Measurements from ENCODE around the gene MRPL58. TPM values are rescaled to one million over a fixed set of nuclear protein-coding genes. Genes with fewer than 3 reads are reported as not detected.
A peak's percentile ranks its signal among the peaks of the same experiment; 100 is the strongest.
"Not testable (repeated sequence)": the region's sequence is repeated elsewhere in the genome, so short reads cannot be mapped to it uniquely, and the experiment has no call there.

MRPL58 gene
- total RNA-seq: 10 to 100 TPM; 15.6 to 30.6 (median 26.6) TPM
- 29.8 TPM for total RNA-seq (2013)
- 7.3 to 53.1 (median 18.8) reads per million in 29 experiments for total RNA-seq

- ChIA-PET CTCF (interaction anchor here (0.7 to 4.1 kb wide), 14 partner anchors 19 to 189 kb away, joined by 3 to 46 read pairs (median 4); partner anchors contain the start of genes CDR2L (in 1 of the 2), HID1 (in 1 of the 2) and KCTD2 (in 1 of the 2)), POLR2A (interaction anchor here in 1 of 2 donors (0.5 to 1.3 kb wide), 3 partner anchors 8 to 50 kb away, joined by 3 to 8 read pairs (median 3); no protein-coding TSS in a partner anchor)
- ATAC-seq (replicated peaks in 1 of 4) (peak; percentile 94 to 98 (median 96)), DNase-seq (peak; percentile 56 to 87 (median 73))
- Mint-ChIP-seq H3K9me3 (no peaks in the 10 kb centered on the region), H3K4me3 (peak within 1 kb of the TSS; percentile 92 to 94 (median 93)), H3K27me3 (no peaks in the 10 kb centered on the region), H3K27ac (peak within 1 kb of the TSS; percentile 85 to 86), H3K36me3 (peaks cover 10% of the 10 kb centered on the region), H3K4me1 (peaks cover 33 to 39% (median 39%) of the 10 kb centered on the region in 3 donors)
- Histone ChIP-seq H3K9me3 (no peaks in the 10 kb centered on the region), H3K4me1 (ENCODE audit: control insufficient read depth in 1 of 2, extremely low read depth in 1 of 2, insufficient read depth in 2 of 2, low read length in 2 of 2) (peaks cover 6 to 20% of the 10 kb centered on the region in 2 experiments), H3K27ac (ENCODE audit: low read length) (peak within 1 kb of the TSS; percentile 72), H3K4me3 (ENCODE audit: control insufficient read depth in 1 of 2, extremely low read depth in 1 of 2, low read length in 1 of 2) (peak within 1 kb of the TSS; percentile 67 to 94), H3K27me3 (replicated peaks in 1 of 2; ENCODE audit: control insufficient read depth in 2 of 2, extremely low read depth in 1 of 2, insufficient read depth in 2 of 2, low read length in 1 of 2) (peaks cover 0 to 4% of the 10 kb centered on the region in 2 experiments), H3K36me3 (ENCODE audit: control insufficient read depth in 2 of 2, extremely low read depth in 1 of 2, insufficient read depth in 1 of 2, low read length in 1 of 2) (peaks cover 0 to 8% of the 10 kb centered on the region in 2 donors)
- 3% methylated on average over 60 of the region's 63 CpGs for WGBS (ENCODE audit: insufficient coverage)
Measured at GRCh38 chr17:75012346-75013091, at the start of gene MRPL58. TSS of gene MRPL58 (plus strand) at chr17:75012670. CDS start at chr17:75012687, 17 bp downstream.

GRCh38 chr17:74963656-74964055, 48.8 kb upstream of the MRPL58 start:
- Histone ChIP-seq H3K27ac (ENCODE audit: low read length) (no peak overlapping the region), H3K4me3 (ENCODE audit: control insufficient read depth in 1 of 2, extremely low read depth in 1 of 2, low read length in 1 of 2) (no peak overlapping the region), H3K27me3 (replicated peaks in 1 of 2; ENCODE audit: control insufficient read depth in 2 of 2, extremely low read depth in 1 of 2, insufficient read depth in 2 of 2, low read length in 1 of 2) (peaks cover 0 to 20% of the 10 kb centered on the region in 2 experiments), H3K4me1 (ENCODE audit: control insufficient read depth in 1 of 2, extremely low read depth in 1 of 2, insufficient read depth in 2 of 2, low read length in 2 of 2) (peaks cover 0 to 9% of the 10 kb centered on the region in 2 experiments), H3K9me3 (no peaks in the 10 kb centered on the region), H3K36me3 (ENCODE audit: control insufficient read depth in 2 of 2, extremely low read depth in 1 of 2, insufficient read depth in 1 of 2, low read length in 1 of 2) (no peaks in the 10 kb centered on the region)
- H3K4me1 Mint-ChIP-seq: peaks cover 3 to 16% (median 4%) of the 10 kb centered on the region in 3 donors
- POLR2A ChIA-PET: no interaction called here
- WGBS (ENCODE audit: insufficient coverage): 70% methylated on average over 9 of the region's 12 CpGs
- H3K9me3 Mint-ChIP-seq: no peaks in the 10 kb centered on the region
- no peaks in the 10 kb centered on the region for H3K36me3 Mint-ChIP-seq
- H3K27ac Mint-ChIP-seq: no peak overlapping the region
- DNase-seq: no peak
- no peak for ATAC-seq (replicated peaks in 1 of 4)
- CTCF ChIA-PET: interaction anchor here in 1 of 2 donors (1.3 to 3.5 kb wide), 3 partner anchors 15 to 238 kb away, joined by 3 to 46 read pairs (median 5); partner anchors contain the start of gene MRPL58
- no peaks in the 10 kb centered on the region for H3K27me3 Mint-ChIP-seq
- no peak overlapping the region for H3K4me3 Mint-ChIP-seq

GRCh38 chr17:74964246-74964761, 48.2 kb upstream of the MRPL58 start:
- no peak overlapping the region for H3K27ac ChIP-seq (ENCODE audit: low read length)
- no peaks in the 10 kb centered on the region for H3K9me3 ChIP-seq
- CTCF ChIA-PET: interaction anchor here in 1 of 2 donors (0.6 to 1.5 kb wide), 3 partner anchors 15 to 237 kb away, joined by 3 to 5 read pairs (median 3); no protein-coding TSS in a partner anchor
- 90% methylated on average over 10 of the region's 12 CpGs for WGBS (ENCODE audit: insufficient coverage)
- Mint-ChIP-seq H3K27me3 (no peaks in the 10 kb centered on the region), H3K27ac (no peak overlapping the region), H3K4me1 (peaks cover 3 to 14% (median 4%) of the 10 kb centered on the region in 3 donors), H3K36me3 (no peaks in the 10 kb centered on the region), H3K4me3 (no peak overlapping the region), H3K9me3 (no peaks in the 10 kb centered on the region)
- DNase-seq (no peak), ATAC-seq (replicated peaks in 1 of 4) (no peak)
- no peak overlapping the region for H3K4me3 ChIP-seq (ENCODE audit: control insufficient read depth in 1 of 2, extremely low read depth in 1 of 2, low read length in 1 of 2)
- H3K36me3 ChIP-seq (ENCODE audit: control insufficient read depth in 2 of 2, extremely low read depth in 1 of 2, insufficient read depth in 1 of 2, low read length in 1 of 2): no peaks in the 10 kb centered on the region
- H3K4me1 ChIP-seq (ENCODE audit: control insufficient read depth in 1 of 2, extremely low read depth in 1 of 2, insufficient read depth in 2 of 2, low read length in 2 of 2): peaks cover 0 to 9% of the 10 kb centered on the region in 2 experiments
- POLR2A ChIA-PET: no interaction called here
- peaks cover 0 to 20% of the 10 kb centered on the region in 2 experiments for H3K27me3 ChIP-seq (replicated peaks in 1 of 2; ENCODE audit: control insufficient read depth in 2 of 2, extremely low read depth in 1 of 2, insufficient read depth in 2 of 2, low read length in 1 of 2)

- H3K36me3 ChIP-seq (ENCODE audit: control insufficient read depth in 2 of 2, extremely low read depth in 1 of 2, insufficient read depth in 1 of 2, low read length in 1 of 2): no peaks in the 10 kb centered on the region
- H3K4me3 Mint-ChIP-seq: no peak overlapping the region
- POLR2A ChIA-PET: no interaction called here
- CTCF ChIA-PET: interaction anchor here in 1 of 2 donors (1.5 kb wide), 1 partner anchor 16 kb away, joined by 3 read pairs; no protein-coding TSS in a partner anchor
- DNase-seq (no peak), ATAC-seq (replicated peaks in 1 of 4) (no peak)
- no peaks in the 10 kb centered on the region for H3K9me3 Mint-ChIP-seq
- no peaks in the 10 kb centered on the region for H3K27me3 Mint-ChIP-seq
- 79% methylated on average over 13 of the region's 14 CpGs for WGBS (ENCODE audit: insufficient coverage)
- no peak overlapping the region for H3K4me3 ChIP-seq (ENCODE audit: control insufficient read depth in 1 of 2, extremely low read depth in 1 of 2, low read length in 1 of 2)
- H3K27ac Mint-ChIP-seq: no peak overlapping the region
- H3K27ac ChIP-seq (ENCODE audit: low read length): no peak overlapping the region
- H3K27me3 ChIP-seq (replicated peaks in 1 of 2; ENCODE audit: control insufficient read depth in 2 of 2, extremely low read depth in 1 of 2, insufficient read depth in 2 of 2, low read length in 1 of 2): peaks cover 0 to 18% of the 10 kb centered on the region in 2 experiments
- H3K36me3 Mint-ChIP-seq: no peaks in the 10 kb centered on the region
- H3K4me1 ChIP-seq (ENCODE audit: control insufficient read depth in 1 of 2, extremely low read depth in 1 of 2, insufficient read depth in 2 of 2, low read length in 2 of 2): peaks cover 0 to 9% of the 10 kb centered on the region in 2 experiments
- peaks cover 3 to 12% (median 4%) of the 10 kb centered on the region in 3 donors for H3K4me1 Mint-ChIP-seq
- H3K9me3 ChIP-seq: no peaks in the 10 kb centered on the region
Measured at GRCh38 chr17:74964988-74965622, 47.4 kb upstream of the MRPL58 start.

- H3K9me3 Mint-ChIP-seq: no peaks in the 10 kb centered on the region
- H3K36me3 Mint-ChIP-seq: no peaks in the 10 kb centered on the region
- Histone ChIP-seq H3K27me3 (replicated peaks in 1 of 2; ENCODE audit: control insufficient read depth in 2 of 2, extremely low read depth in 1 of 2, insufficient read depth in 2 of 2, low read length in 1 of 2) (peaks cover 0 to 29% of the 10 kb centered on the region in 2 experiments), H3K4me1 (ENCODE audit: control insufficient read depth in 1 of 2, extremely low read depth in 1 of 2, insufficient read depth in 2 of 2, low read length in 2 of 2) (peaks cover 2 to 19% of the 10 kb centered on the region in 2 experiments), H3K4me3 (ENCODE audit: control insufficient read depth in 1 of 2, extremely low read depth in 1 of 2, low read length in 1 of 2) (no peak overlapping the region), H3K36me3 (ENCODE audit: control insufficient read depth in 2 of 2, extremely low read depth in 1 of 2, insufficient read depth in 1 of 2, low read length in 1 of 2) (no peaks in the 10 kb centered on the region), H3K27ac (ENCODE audit: low read length) (no peak overlapping the region), H3K9me3 (no peaks in the 10 kb centered on the region)
- H3K27me3 Mint-ChIP-seq: peaks cover 0 to 7% of the 10 kb centered on the region in 2 donors
- ATAC-seq (replicated peaks in 1 of 4): no peak
- ChIA-PET POLR2A (no interaction called here), CTCF (no interaction called here)
- H3K4me1 Mint-ChIP-seq: peaks cover 8 to 13% (median 12%) of the 10 kb centered on the region in 3 donors
- WGBS (ENCODE audit: insufficient coverage): 90% methylated on average over 3 of the region's 5 CpGs
- no peak for DNase-seq
- H3K4me3 Mint-ChIP-seq: no peak overlapping the region
- H3K27ac Mint-ChIP-seq: no peak overlapping the region
Measured at GRCh38 chr17:74968361-74968780, 44.1 kb upstream of the MRPL58 start.

GRCh38 chr17:74969501-74969900, 43.0 kb upstream of the MRPL58 start:
- H3K4me3 Mint-ChIP-seq; H3K9me3 Mint-ChIP-seq; H3K4me3 ChIP-seq (ENCODE audit: control insufficient read depth in 1 of 2, extremely low read depth in 1 of 2, low read length in 1 of 2); POLR2A ChIA-PET; H3K9me3 ChIP-seq; H3K27ac Mint-ChIP-seq; H3K36me3 ChIP-seq (ENCODE audit: control insufficient read depth in 2 of 2, extremely low read depth in 1 of 2, insufficient read depth in 1 of 2, low read length in 1 of 2); ATAC-seq (replicated peaks in 1 of 4); DNase-seq; H3K36me3 Mint-ChIP-seq; H3K27ac ChIP-seq (ENCODE audit: low read length): not testable (repeated sequence)
- WGBS (ENCODE audit: insufficient coverage): 100% methylated on average over 3 of the region's 5 CpGs
- Mint-ChIP-seq H3K4me1 (peaks cover 8 to 13% (median 12%) of the 10 kb centered on the region in 3 donors), H3K27me3 (peaks cover 0 to 10% of the 10 kb centered on the region in 2 donors)
- peaks cover 0 to 40% of the 10 kb centered on the region in 2 experiments for H3K27me3 ChIP-seq (replicated peaks in 1 of 2; ENCODE audit: control insufficient read depth in 2 of 2, extremely low read depth in 1 of 2, insufficient read depth in 2 of 2, low read length in 1 of 2)
- CTCF ChIA-PET: interaction anchor here (0.6 to 3.6 kb wide), 4 partner anchors 8 to 125 kb away, joined by 3 to 13 read pairs (median 4); no protein-coding TSS in a partner anchor
- peaks cover 2 to 21% of the 10 kb centered on the region in 2 experiments for H3K4me1 ChIP-seq (ENCODE audit: control insufficient read depth in 1 of 2, extremely low read depth in 1 of 2, insufficient read depth in 2 of 2, low read length in 2 of 2)

All from T-cell (primary cell).